ENCODE data around the gene DRC7.

Gene DRC7

GRCh38 chr16:57698812-57699405, 4.3 kb downstream of the DRC7 start:
- no peak overlapping the region for H3K4me3 ChIP-seq (ENCODE audit: low read depth, low read length)
- H3K27me3 ChIP-seq (ENCODE audit: insufficient read depth, low read depth, severe bottlenecking) = no peaks in the 10 kb centered on the region
- no peaks in the 10 kb centered on the region for H3K36me3 ChIP-seq
- no peaks in the 10 kb centered on the region for H3K9me3 ChIP-seq (ENCODE audit: severe bottlenecking)
- TF ChIP-seq CTCF (IDR thresholded peaks at IDR 0.05; ENCODE audit: low read depth, low read length) = no peak
- H3K27ac ChIP-seq = no peak overlapping the region
- no peak for DNase-seq

DNA sequence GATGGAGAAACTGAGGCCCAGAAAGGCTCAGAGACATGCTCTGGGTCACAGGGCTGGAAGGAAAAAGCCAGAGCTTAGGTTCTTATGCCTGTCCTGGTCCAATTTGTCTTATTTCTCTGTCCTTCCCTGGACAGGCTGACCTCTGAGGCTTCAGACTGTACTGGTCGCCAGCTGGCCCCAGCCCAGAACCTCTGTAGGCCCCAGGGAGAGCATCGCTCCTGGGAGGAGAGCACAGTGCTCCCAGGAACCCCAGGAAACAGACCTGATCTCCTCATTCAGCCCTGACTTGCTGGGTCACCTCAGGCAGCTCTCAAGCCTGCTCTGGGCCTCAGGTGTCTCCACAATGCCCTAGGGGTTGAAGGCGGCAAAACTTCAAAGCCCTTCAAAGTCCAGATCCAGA, 4.9 kb downstream of the DRC7 start:
- Histone ChIP-seq H3K27me3 (ENCODE audit: insufficient read depth, low read depth, severe bottlenecking) (no peaks in the 10 kb centered on the region), H3K27ac (no peak overlapping the region), H3K36me3 (no peaks in the 10 kb centered on the region), H3K9me3 (ENCODE audit: severe bottlenecking) (no peaks in the 10 kb centered on the region), H3K4me3 (ENCODE audit: low read depth, low read length) (no peak overlapping the region)
- DNase-seq = no peak
- no peak for TF ChIP-seq CTCF (IDR thresholded peaks at IDR 0.05; ENCODE audit: low read depth, low read length)

DNA sequence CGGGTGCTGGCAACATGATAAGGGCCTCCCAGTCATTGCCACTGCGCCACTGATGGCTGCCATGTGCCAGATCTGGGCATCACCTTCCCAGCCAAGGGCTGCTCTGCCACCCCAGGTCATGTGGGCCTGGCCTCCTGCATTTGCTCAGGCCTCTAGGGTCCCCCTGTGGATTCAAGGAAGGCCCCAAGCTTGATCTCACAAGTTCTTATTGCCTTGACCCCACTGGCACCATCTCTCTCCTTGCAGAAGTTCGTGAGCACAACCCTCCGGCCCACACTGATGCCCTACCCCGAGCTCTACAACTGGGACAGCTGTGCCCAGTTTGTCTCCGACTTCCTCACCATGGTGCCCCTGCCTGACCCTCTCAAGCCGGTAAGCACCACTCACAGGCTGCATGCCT, 5.3 kb downstream of the DRC7 start:
- H3K27ac ChIP-seq = no peak overlapping the region
- no peaks in the 10 kb centered on the region for H3K36me3 ChIP-seq
- TF ChIP-seq CTCF (IDR thresholded peaks at IDR 0.05; ENCODE audit: low read depth, low read length) = no peak
- no peak for DNase-seq
- no peak overlapping the region for H3K4me3 ChIP-seq (ENCODE audit: low read depth, low read length)
- H3K27me3 ChIP-seq (ENCODE audit: insufficient read depth, low read depth, severe bottlenecking) = no peaks in the 10 kb centered on the region
- H3K9me3 ChIP-seq (ENCODE audit: severe bottlenecking) = no peaks in the 10 kb centered on the region

- no peak overlapping the region for H3K4me3 ChIP-seq (ENCODE audit: low read depth, low read length)
- DNase-seq = no peak
- no peaks in the 10 kb centered on the region for H3K9me3 ChIP-seq (ENCODE audit: severe bottlenecking)
- H3K27ac ChIP-seq = no peak overlapping the region
- no peaks in the 10 kb centered on the region for H3K36me3 ChIP-seq
- H3K27me3 ChIP-seq (ENCODE audit: insufficient read depth, low read depth, severe bottlenecking) = no peaks in the 10 kb centered on the region
- TF ChIP-seq CTCF (IDR thresholded peaks at IDR 0.05; ENCODE audit: low read depth, low read length) = no peak
Observed at GRCh38 chr16:57700781-57701551, 6.4 kb downstream of the DRC7 start.

DNA sequence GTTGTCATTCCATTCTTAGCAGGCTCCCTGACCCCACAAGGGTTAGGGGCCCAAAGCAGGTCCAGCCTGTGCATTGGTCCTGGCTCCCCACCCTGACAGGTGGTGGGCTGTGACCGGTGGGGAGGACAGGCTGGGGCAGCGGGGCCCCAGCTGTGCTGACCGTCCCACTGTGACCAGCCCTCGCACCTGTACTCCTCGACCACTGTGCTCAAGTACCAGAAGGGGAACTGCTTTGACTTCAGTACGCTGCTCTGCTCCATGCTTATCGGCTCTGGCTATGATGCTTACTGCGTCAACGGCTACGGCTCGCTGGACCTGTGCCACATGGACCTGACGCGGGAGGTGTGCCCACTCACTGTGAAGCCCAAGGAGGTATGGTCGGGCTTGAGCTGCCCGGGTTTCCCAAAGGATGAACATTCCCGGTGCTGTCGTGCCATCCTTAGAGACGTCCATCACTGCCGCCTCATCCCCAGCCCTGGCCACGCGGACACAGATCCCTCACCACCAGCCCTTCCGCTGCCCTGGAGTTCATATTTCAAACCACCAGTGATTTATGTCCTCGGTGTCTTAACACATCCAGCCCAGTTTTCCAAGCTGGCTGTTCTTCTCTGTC, 7.3 kb downstream of the DRC7 start:
- H3K27me3 ChIP-seq (ENCODE audit: insufficient read depth, low read depth, severe bottlenecking) = no peaks in the 10 kb centered on the region
- no peak for DNase-seq
- no peak for TF ChIP-seq CTCF (IDR thresholded peaks at IDR 0.05; ENCODE audit: low read depth, low read length)
- no peaks in the 10 kb centered on the region for H3K9me3 ChIP-seq (ENCODE audit: severe bottlenecking)
- no peaks in the 10 kb centered on the region for H3K36me3 ChIP-seq
- no peak overlapping the region for H3K4me3 ChIP-seq (ENCODE audit: low read depth, low read length)
- H3K27ac ChIP-seq = no peak overlapping the region

Data from WERI-Rb-1 (cell line).